HepG2 (cell line): ENCODE measurements around the gene CEP135. TPM values are rescaled to one million over a fixed set of nuclear protein-coding genes. Genes with fewer than 3 reads are reported as not detected.
A peak's percentile ranks its signal among the peaks of the same experiment; 100 is the strongest.

ENCODE experiments used
- ATAC-seq: fragments of 200-7000 bp; cut with Tn5 transposase; 3 replicates; pipeline ENCODE4 v1.9.1; 2020; ENCODE audit warnings: mild to moderate bottlenecking, moderate library complexity
- BruUV-seq: library from RNA; stranded (reverse); fragments of 400-500 nt; replicated peaks from 2 replicates; lab custom pipeline; 2021; lab: Mats Ljungman, UMichigan
- CTCF ChIA-PET: fragments of 300-600 bp; formaldehyde crosslinking; extraction: SDS; loops from one replicate; lab custom pipeline; 2021; ENCODE audit warnings: low total read pairs, inconsistent platforms, low intra/inter-chr PET ratio; lab: Yijun Ruan, JAX
- POLR2A ChIA-PET: fragments of 350-600 bp; sonication (Branson Sonifier 250); formaldehyde crosslinking; loops from one replicate; lab custom pipeline; 2020; ENCODE audit warnings: antibody characterized with exemption, inconsistent platforms; lab: Yijun Ruan, JAX
- DNase-seq: peaks from one replicate; pipeline ENCODE4 v3.0.0-alpha.2; 2015; ENCODE audit warnings: low spot score
- FAIRE-seq: peaks from 3 replicates; lab custom pipeline; 2011; peaks lifted over from hg19 to GRCh38; lab: Jason Lieb, UNC
- H2AFZ ChIP-seq: one replicate; pipeline ENCODE4 v1.6.1; 2011; ENCODE audit warnings: low read length, inconsistent platforms
- H3K27ac ChIP-seq: fragments of 300-600 bp; 3 replicates; pipeline ENCODE4 v1.8.0; 2011; ENCODE audit warnings: mixed run types, mild to moderate bottlenecking, mixed read lengths, low read length, inconsistent platforms; ENCODE audit not compliant: insufficient read depth; ENCODE audit errors: extremely low read length
- H3K27me3 ChIP-seq, 2 experiments: fragments of 200-600 bp in 1 of 2; 2 replicates in 1 of 2; 3 replicates in 1 of 2; pipeline versions ENCODE4 v1.6.0 to v1.8.0; 2011; ENCODE audit warnings: low read length in 2 of 2, mild to moderate bottlenecking in 2 of 2, moderate library complexity in 2 of 2, inconsistent platforms in 1 of 2; ENCODE audit not compliant: insufficient read depth in 2 of 2, control insufficient read depth in 1 of 2
- H3K36me3 ChIP-seq, 2 experiments: fragments of 200-600 bp in 1 of 2; replicated peaks in 1 of 2; 2 replicates in 1 of 2; 3 replicates in 1 of 2; pipeline versions ENCODE4 v1.5.1 to v1.8.0; 2011; ENCODE audit warnings: low read length in 2 of 2, inconsistent platforms in 1 of 2; ENCODE audit not compliant: insufficient read depth in 2 of 2, control insufficient read depth in 1 of 2
- H3K4me1 ChIP-seq: 2 replicates; pipeline ENCODE4 v1.5.1; 2012; ENCODE audit warnings: low read length, inconsistent platforms; ENCODE audit not compliant: insufficient read depth
- H3K4me2 ChIP-seq: 2 replicates; pipeline ENCODE4 v1.6.0; 2011; ENCODE audit warnings: low read depth, low read length, inconsistent platforms
- H3K4me3 ChIP-seq, 3 experiments: fragments of 200-600 bp in 1 of 3; sonication (generic), shearing (Covaris generic) in 1 of 3; replicated peaks in 1 of 3; 2 replicates each; pipeline ENCODE4 v1.5.1; 2011 to 2016; ENCODE audit warnings: low read length in 3 of 3, inconsistent platforms in 2 of 3, low read depth in 2 of 3, mild to moderate bottlenecking in 2 of 3, control low read depth in 1 of 3, mixed read lengths in 1 of 3; ENCODE audit not compliant: insufficient read depth in 1 of 3
- H3K79me2 ChIP-seq: one replicate; pipeline ENCODE4 v1.6.1; 2011; ENCODE audit warnings: low read length, inconsistent platforms; ENCODE audit not compliant: insufficient read depth
- H3K9ac ChIP-seq: 2 replicates; pipeline ENCODE4 v1.6.0; 2011; ENCODE audit warnings: mild to moderate bottlenecking, low read depth, low read length, inconsistent platforms; ENCODE audit not compliant: insufficient read depth
- H3K9me3 ChIP-seq: 2 replicates; pipeline ENCODE4 v1.5.1; 2012; ENCODE audit warnings: mild to moderate bottlenecking, low read length
- H4K20me1 ChIP-seq: 2 replicates; pipeline ENCODE4 v1.6.0; 2011; ENCODE audit warnings: inconsistent platforms, mild to moderate bottlenecking, low read length, moderate library complexity; ENCODE audit not compliant: insufficient read depth
- AFF4 ChIP-seq: sonication (generic); formaldehyde crosslinking; IDR thresholded peaks from 2 replicates; pipeline ENCODE4 v1.4.0; 2020; ENCODE audit warnings: missing genetic modification reagents
- CHD4 ChIP-seq: fragments of 200-600 bp; sonication (generic); IDR thresholded peaks from 2 replicates; pipeline ENCODE4 v1.7.0; 2017; ENCODE audit warnings: mild to moderate bottlenecking, low read length, borderline replicate concordance
- HNF1A ChIP-seq, 2 experiments: sonication (generic) in 1 of 2; formaldehyde crosslinking in 1 of 2; IDR thresholded peaks; 2 replicates each; pipeline versions ENCODE4 v1.4.0 to v1.6.1; 2016 to 2020; ENCODE audit warnings: borderline replicate concordance in 1 of 2, low read depth in 1 of 2, mild to moderate bottlenecking in 1 of 2, missing genetic modification reagents in 1 of 2
- KAT7 ChIP-seq: IDR thresholded peaks from 2 replicates; pipeline ENCODE4 v1.6.1; 2018; ENCODE audit warnings: borderline replicate concordance, missing compliant biosample characterization
- MEIS1 ChIP-seq: sonication (generic); formaldehyde crosslinking; IDR thresholded peaks from 2 replicates; pipeline ENCODE4 v1.9.0; 2021; ENCODE audit warnings: mild to moderate bottlenecking, missing genetic modification reagents, moderate library complexity, borderline replicate concordance
- MYNN ChIP-seq: sonication (generic); formaldehyde crosslinking; IDR thresholded peaks from 2 replicates; pipeline ENCODE4 v1.4.0; 2020; ENCODE audit warnings: mild to moderate bottlenecking, low read depth, missing genetic modification reagents
- THRA ChIP-seq: sonication (generic); formaldehyde crosslinking; IDR thresholded peaks from 2 replicates; pipeline ENCODE4 v1.4.0; 2020; ENCODE audit warnings: missing genetic modification reagents, borderline replicate concordance
- YY1 ChIP-seq: IDR thresholded peaks from 2 replicates; pipeline ENCODE4 v1.6.1; 2011; ENCODE audit warnings: low read length, low read depth, moderate library complexity, mild to moderate bottlenecking; ENCODE audit not compliant: insufficient read depth, insufficient replicate concordance
- ZNF180 ChIP-seq: sonication (generic); formaldehyde crosslinking; IDR thresholded peaks from 2 replicates; pipeline ENCODE4 v1.4.0; 2020; ENCODE audit warnings: low read depth, missing genetic modification reagents, borderline replicate concordance
- ZNF33A ChIP-seq: sonication (generic); formaldehyde crosslinking; IDR thresholded peaks from 2 replicates; pipeline ENCODE4 v1.5.1; 2020; ENCODE audit warnings: missing genetic modification reagents, mild to moderate bottlenecking, moderate library complexity, borderline replicate concordance
- ZNF446 ChIP-seq: sonication (generic); formaldehyde crosslinking; IDR thresholded peaks from 2 replicates; pipeline ENCODE4 v1.5.0; 2020; ENCODE audit warnings: mild to moderate bottlenecking, missing genetic modification reagents
- WGBS: methylation state at CpG from one replicate; pipeline ENCODE4 v1.1.6; 2017; ENCODE audit warnings: low lambda C conversion rate; 5-methylcytosine and 5-hydroxymethylcytosine counted together
- in situ Hi-C: cut with HindIII; loops from 2 replicates; pipeline ENCODE4 v1.10.0; 2017; ENCODE audit warnings: low pct_unique_long_range_greater_than_20kb; ENCODE audit not compliant: extremely low pct_ligation_motif_present
- intact Hi-C: fragments of 100-400 bp; cut with micrococcal nuclease; formaldehyde crosslinking; loops from one replicate; pipeline ENCODE4 v1.10.0; 2022; ENCODE audit not compliant: unreplicated experiment
- polyA plus RNA-seq, 8 experiments: library from polyadenylated mRNA; depleted of rRNA in 3 of 8; stranded (reverse) in 7 of 8; unstranded in 1 of 8; fragments of >200 nt; fragmentation: Illumina TruSeq in 4 of 8; extraction: Trizol in 4 of 8; gene quantifications; 2 replicates each; pipeline versions ENCODE4 v1.2.1 to v1.2.3, GENCODE V29; 2011 to 2016; ENCODE audit warnings: low read depth in 4 of 8, missing spikeins in 1 of 8, mixed read lengths in 1 of 8; ENCODE audit not compliant: insufficient read depth in 1 of 8
- total RNA-seq, 5 experiments: library from RNA; depleted of rRNA; stranded (reverse); fragments of >200 nt; fragmentation: Illumina TruSeq; extraction: Trizol; gene quantifications; 2 replicates each; pipeline ENCODE4 v1.2.3, GENCODE V29; 2016; ENCODE audit warnings: low read depth in 1 of 5

Gene CEP135
- total and polyA plus RNA-seq, 2 of the 13 experiments (the other 11 are each of a cell fraction or from before 2014, with no cell fraction given): 1.7 to 8.8 TPM

DNA sequence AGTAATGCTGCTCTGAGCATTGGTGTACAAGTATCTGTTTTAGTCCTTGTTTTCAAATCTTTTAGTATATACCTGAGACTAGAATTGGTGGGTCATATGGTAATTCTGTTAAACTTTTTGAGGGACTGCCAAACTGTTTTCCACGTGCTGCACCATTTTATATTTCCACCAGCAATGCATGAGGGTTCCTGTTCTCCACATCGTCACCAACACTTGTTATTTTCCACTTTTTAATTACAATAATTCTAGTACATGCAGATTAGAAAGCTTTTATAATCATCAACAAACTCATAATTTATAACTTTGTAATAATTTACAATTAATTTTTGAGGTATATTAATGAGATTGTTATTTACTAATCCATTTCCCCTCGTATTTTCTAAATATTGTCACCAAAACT lies 79.4 kb downstream of the CEP135 start (continued):
- TF ChIP-seq AFF4: no peak
- no peak for TF ChIP-seq MEIS1
- TF ChIP-seq YY1: no peak
- no peak for TF ChIP-seq ZNF33A (CRISPR knock-in tag)
- TF ChIP-seq ZNF446 (CRISPR knock-in tag): no peak
- no peak for TF ChIP-seq KAT7 (CRISPR knock-in tag)
- TF ChIP-seq ZNF180 (CRISPR knock-in tag): no peak
- TF ChIP-seq CHD4: no peak

DNA sequence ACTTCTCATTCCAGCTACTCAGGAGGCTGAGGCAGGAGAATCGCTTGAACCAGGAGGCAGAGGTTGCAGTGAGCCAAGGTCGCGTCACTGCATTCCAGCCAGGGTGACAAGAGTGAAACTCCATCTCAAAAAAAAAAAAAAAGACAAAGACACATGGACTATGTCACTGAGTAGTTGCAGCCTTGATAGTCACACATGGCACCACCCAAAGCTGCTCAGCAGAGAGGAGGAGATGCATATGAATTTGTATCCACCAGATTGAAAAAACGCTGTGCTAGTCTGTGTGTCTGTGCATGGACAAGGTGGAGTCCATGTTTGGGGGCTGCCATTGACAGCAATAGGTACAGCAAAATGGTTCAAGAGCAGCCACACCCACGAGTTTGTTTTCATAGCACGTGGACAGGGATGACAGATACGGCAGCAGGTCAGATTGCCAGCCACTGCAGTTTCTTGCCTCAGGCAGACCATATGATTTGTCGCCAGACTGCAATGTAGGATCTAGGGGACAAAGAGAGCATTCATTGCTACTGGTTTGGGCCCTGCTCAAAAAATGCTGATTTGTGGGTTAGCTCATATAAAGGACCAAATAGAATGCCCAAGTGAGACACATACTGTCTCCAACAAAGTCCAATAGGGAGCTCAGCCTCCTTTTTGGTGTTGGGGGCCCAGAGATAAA lies 89.9 kb downstream of the CEP135 start:
- Histone ChIP-seq H2AFZ (no peak overlapping the region), H3K4me3 (no peak overlapping the region), H3K27me3 (no peaks in the 10 kb centered on the region), H3K4me2 (peak overlapping the region; percentile 21; the same call in 1 of the 2 replicates), H4K20me1 (no peaks in the 10 kb centered on the region), H3K79me2 (no peaks in the 10 kb centered on the region), H3K36me3 (no peaks in the 10 kb centered on the region), H3K9me3 (no peaks in the 10 kb centered on the region), H3K4me1 (peaks cover 33% of the 10 kb centered on the region), H3K9ac (no peak overlapping the region), H3K27ac (no peak overlapping the region)
- ChIA-PET POLR2A (no interaction called here), CTCF (no interaction called here)
- FAIRE-seq: peak; percentile 32
- BruUV-seq: no TSS peak
- peak; percentile 63 for ATAC-seq
- intact Hi-C loops: no loop called here
- no peak for DNase-seq
- 47% methylated on average over 6 of the region's 8 CpGs for WGBS
- in situ Hi-C loops: no loop called here
- no peak for TF ChIP-seq THRA (CRISPR knock-in tag)
- TF ChIP-seq MYNN: no peak
- TF ChIP-seq HNF1A (IDR thresholded peaks at IDR 0.05; ENCODE audit: low read depth): no peak
- TF ChIP-seq HNF1A (CRISPR knock-in tag; IDR thresholded peaks at IDR 0.05; ENCODE audit: borderline replicate concordance): no peak
